K562 (cell line): ENCODE measurements around the gene PTPRR. TPM values are rescaled to one million over a fixed set of nuclear protein-coding genes. Genes with fewer than 3 reads are reported as not detected.

Experiments
- ATAC-seq: fragments of 200-7000 bp; cut with Tn5 transposase; 3 replicates; pipeline ENCODE4 v1.9.1; 2020; ENCODE audit warnings: moderate library complexity
- BruUV-seq: library from RNA; stranded (reverse); fragments of 400-500 nt; replicated peaks from 2 replicates; lab custom pipeline; 2021; lab: Mats Ljungman, UMichigan
- CTCF ChIA-PET: fragments of 300-600 bp; formaldehyde crosslinking; extraction: SDS; loops from one replicate; lab custom pipeline; 2021; ENCODE audit warnings: low intra/inter-chr PET ratio; lab: Yijun Ruan, JAX
- POLR2A ChIA-PET: fragments of 300-600, 350-650 bp; sonication (Branson Sonifier 250); formaldehyde crosslinking; extraction: SDS; loops from one replicate; lab custom pipeline; 2021; ENCODE audit warnings: antibody characterized with exemption, inconsistent platforms; lab: Yijun Ruan, JAX
- DNase-seq, 4 experiments: peaks; one replicate each; pipeline versions ENCODE4 v3.0.0 to v3.0.0-alpha.2; 2011 to 2018; ENCODE audit warnings: low spot score in 3 of 4, mixed read lengths in 3 of 4; ENCODE audit errors: extremely low read depth in 1 of 4
- FAIRE-seq: peaks from 2 replicates; lab custom pipeline; 2011; peaks lifted over from hg19 to GRCh38; lab: Jason Lieb, UNC
- H2AFZ ChIP-seq: 2 replicates; pipeline ENCODE4 v1.6.0; 2011; ENCODE audit warnings: low read depth, low read length, control low read depth, inconsistent platforms
- H3K27ac ChIP-seq: fragments of 200-600 bp; 3 replicates; pipeline ENCODE4 v1.8.0; 2011; ENCODE audit warnings: low read depth, mild to moderate bottlenecking, control low read depth, inconsistent platforms, low read length, moderate library complexity, mixed read lengths; ENCODE audit errors: extremely low read depth
- H3K27me3 ChIP-seq, 2 experiments: fragments of 300-600 bp in 1 of 2; 2 replicates in 1 of 2; 3 replicates in 1 of 2; pipeline versions ENCODE4 v1.6.0 to v1.8.0; 2011; ENCODE audit warnings: inconsistent platforms in 2 of 2, low read length in 2 of 2, mild to moderate bottlenecking in 1 of 2, mixed read lengths in 1 of 2, moderate library complexity in 1 of 2; ENCODE audit not compliant: control insufficient read depth in 2 of 2, insufficient read depth in 2 of 2
- H3K36me3 ChIP-seq: fragments of 300-600 bp; 3 replicates; pipeline ENCODE4 v1.8.0; 2011; ENCODE audit warnings: mild to moderate bottlenecking, low read length, inconsistent platforms; ENCODE audit not compliant: control insufficient read depth, insufficient read depth
- H3K4me1 ChIP-seq, 2 experiments: fragments of 200-600 bp in 1 of 2; replicated peaks in 1 of 2; 2 replicates in 1 of 2; 3 replicates in 1 of 2; pipeline versions ENCODE4 v1.5.1 to v1.8.0; 2011; ENCODE audit warnings: inconsistent platforms in 2 of 2, low read length in 2 of 2, mild to moderate bottlenecking in 1 of 2, mixed read lengths in 1 of 2, moderate library complexity in 1 of 2; ENCODE audit not compliant: control insufficient read depth in 2 of 2, insufficient read depth in 2 of 2
- H3K4me2 ChIP-seq: 2 replicates; pipeline ENCODE4 v1.6.1; 2011; ENCODE audit warnings: low read length, control low read depth, inconsistent platforms, mixed read lengths; ENCODE audit not compliant: insufficient read depth
- H3K4me3 ChIP-seq: fragments of 200-600 bp; sonication (generic), shearing (Covaris generic); 2 replicates; pipeline ENCODE4 v1.5.1; 2016; ENCODE audit warnings: control low read depth, inconsistent platforms
- H3K79me2 ChIP-seq: fragments of 200-600 bp; 3 replicates; pipeline ENCODE4 v1.8.0; 2011; ENCODE audit warnings: low read length, inconsistent platforms; ENCODE audit not compliant: control insufficient read depth, insufficient read depth
- H3K9ac ChIP-seq, 2 experiments: 2 replicates each; pipeline versions ENCODE4 v1.6.0 to v1.6.1; 2011; ENCODE audit warnings: low read depth in 2 of 2, low read length in 2 of 2, control low read depth in 1 of 2, inconsistent platforms in 1 of 2, mild to moderate bottlenecking in 1 of 2, mixed read lengths in 1 of 2; ENCODE audit not compliant: insufficient read depth in 1 of 2
- H3K9me1 ChIP-seq: one replicate; pipeline ENCODE4 v1.6.0; 2011; ENCODE audit warnings: inconsistent platforms, mild to moderate bottlenecking, low read length, moderate library complexity; ENCODE audit not compliant: control insufficient read depth, insufficient read depth
- H3K9me3 ChIP-seq: replicated peaks from 2 replicates; pipeline ENCODE4 v1.5.1; 2011; ENCODE audit warnings: low read depth, low read length, inconsistent platforms; ENCODE audit not compliant: control insufficient read depth, insufficient read depth
- H4K20me1 ChIP-seq: replicated peaks from 2 replicates; pipeline ENCODE4 v1.6.1; 2011; ENCODE audit warnings: low read length, inconsistent platforms, mixed read lengths; ENCODE audit not compliant: control insufficient read depth, insufficient read depth
- DDX20 ChIP-seq: fragments of 450-650 bp; IDR thresholded peaks from 2 replicates; pipeline ENCODE4 v1.6.1; 2016; ENCODE audit warnings: missing genetic modification characterization, low read depth, mild to moderate bottlenecking, missing compliant biosample characterization, moderate library complexity
- EP400 ChIP-seq: fragments of 450-650 bp; IDR thresholded peaks from 2 replicates; pipeline ENCODE4 v1.6.1; 2017; ENCODE audit warnings: antibody characterized with exemption, mild to moderate bottlenecking, moderate library complexity
- ESRRA ChIP-seq: fragments of 450-650 bp; IDR thresholded peaks from 2 replicates; pipeline ENCODE4 v1.6.1; 2014; ENCODE audit warnings: low read depth, mild to moderate bottlenecking, moderate library complexity, borderline replicate concordance
- NUFIP1 ChIP-seq: fragments of 450-650 bp; IDR thresholded peaks from 2 replicates; pipeline ENCODE4 v1.6.1; 2018; ENCODE audit not compliant: partially characterized antibody
- RBM22 ChIP-seq: fragments of 200-400 bp; formaldehyde crosslinking; IDR thresholded peaks from 2 replicates; pipeline ENCODE4 v1.6.1; 2018; ENCODE audit warnings: low read length, low read depth; ENCODE audit not compliant: poor library complexity, severe bottlenecking
- RFX7 ChIP-seq: fragments of 250-450 bp; sonication (Bioruptor Pico); IDR thresholded peaks from 2 replicates; pipeline ENCODE4 v1.5.1; 2021; ENCODE audit warnings: mild to moderate bottlenecking
- SIX5 ChIP-seq, 2 experiments: IDR thresholded peaks; 2 replicates each; pipeline ENCODE4 v1.6.1; 2011; ENCODE audit warnings: low read length in 2 of 2, borderline replicate concordance in 1 of 2, low read depth in 1 of 2, mild to moderate bottlenecking in 1 of 2, moderate library complexity in 1 of 2; ENCODE audit not compliant: insufficient read depth in 1 of 2
- TRIM28 ChIP-seq: fragments of 450-650 bp; IDR thresholded peaks from 2 replicates; pipeline ENCODE4 v1.6.1; 2017
- WGBS: fragments of 100-300 bp; shearing (Covaris generic); methylation state at CpG from one replicate; pipeline ENCODE4 v1.1.6; 2016; ENCODE audit warnings: low coverage, mixed read lengths; ENCODE audit not compliant: insufficient coverage; ENCODE audit errors: missing lambda C conversion rate; 5-methylcytosine and 5-hydroxymethylcytosine counted together
- in situ Hi-C: fragments of 300-500 bp; cut with MboI; formaldehyde crosslinking; loops from 4 replicates; pipeline ENCODE4 v1.15.0; 2018; ENCODE audit warnings: inconsistent platforms, mixed read lengths
- intact Hi-C: fragments of 100-400 bp; cut with micrococcal nuclease; formaldehyde crosslinking; loops from 2 replicates; pipeline ENCODE4 v1.14.2; 2022
- polyA plus RNA-seq, 8 experiments: library from polyadenylated mRNA; depleted of rRNA in 4 of 8; stranded (reverse) in 5 of 8; unstranded in 3 of 8; fragments of >200 nt; fragmentation: Nextera tagmentation in 2 of 8; fragmentation: Illumina TruSeq in 1 of 8; extraction: Ambion mirVana in 2 of 8; extraction: Trizol in 1 of 8; gene quantifications; 2 replicates each; pipeline versions ENCODE4 v1.2.1 to v1.2.3, GENCODE V29; 2011 to 2014; ENCODE audit warnings: inconsistent platforms in 1 of 8, missing spikeins in 1 of 8
- total RNA-seq, 7 experiments: library from RNA; depleted of rRNA in 6 of 7; stranded (reverse); fragments of >200 nt in 6 of 7; fragmentation: Illumina TruSeq in 2 of 7; extraction: Trizol in 2 of 7; gene quantifications; 2 replicates each; pipeline versions ENCODE4 v1.2.1 to v1.2.3, GENCODE V29; 2011 to 2021; ENCODE audit warnings: low replicate concordance in 1 of 7
- TF ChIP-seq, protein P1 (sequence below): fragments of 450-650 bp; formaldehyde crosslinking; IDR thresholded peaks from 2 replicates; pipeline ENCODE4 v1.4.0; 2020; ENCODE audit warnings: mild to moderate bottlenecking, moderate library complexity

PTPRR gene
- total and polyA plus RNA-seq, 9 of the 15 experiments (the other 6 are each of a cell fraction or from before 2014, with no cell fraction given) = 6.6 to 41.7 (median 12.3) TPM

DNA sequence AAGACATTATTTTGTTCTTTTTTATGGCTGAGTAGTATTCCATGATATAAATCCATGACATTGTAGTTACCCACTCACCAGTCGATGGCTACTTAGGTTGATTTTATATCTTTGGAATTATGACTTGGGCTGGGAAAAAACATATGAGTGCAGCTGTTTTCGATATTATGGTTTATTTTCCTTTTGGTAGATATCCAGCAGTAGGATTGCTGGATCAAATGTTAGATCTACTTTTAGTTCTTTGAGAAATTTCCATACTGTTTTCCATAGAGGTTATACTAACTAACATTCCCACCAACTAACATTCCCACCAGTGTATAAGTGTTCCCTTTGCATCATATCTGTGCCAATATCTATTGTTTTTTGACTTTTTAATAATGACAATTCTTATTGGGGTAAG, 29.9 kb upstream of the PTPRR start:
- H3K9me1 ChIP-seq = no peaks in the 10 kb centered on the region
- CTCF ChIA-PET = no interaction called here
- no peaks in the 10 kb centered on the region for H3K36me3 ChIP-seq
- no TSS peak for BruUV-seq
- no peak overlapping the region for H3K4me3 ChIP-seq
- FAIRE-seq (no peak), ATAC-seq (no peak), DNase-seq (no peak)
- POLR2A ChIA-PET = no interaction called here
- no peak overlapping the region for H3K4me2 ChIP-seq
- H3K79me2 ChIP-seq = no peaks in the 10 kb centered on the region
- intact Hi-C loops = no loop called here
- in situ Hi-C loops = no loop called here
- no peaks in the 10 kb centered on the region for H4K20me1 ChIP-seq
- no peak overlapping the region for H3K27ac ChIP-seq
- H3K9me3 ChIP-seq = no peaks in the 10 kb centered on the region
- no peak for TF ChIP-seq ESRRA
- TF ChIP-seq DDX20 (tag) = no peak
- TF ChIP-seq NUFIP1 = no peak
- no peak for TF ChIP-seq TRIM28
- TF ChIP-seq, protein P1, sequence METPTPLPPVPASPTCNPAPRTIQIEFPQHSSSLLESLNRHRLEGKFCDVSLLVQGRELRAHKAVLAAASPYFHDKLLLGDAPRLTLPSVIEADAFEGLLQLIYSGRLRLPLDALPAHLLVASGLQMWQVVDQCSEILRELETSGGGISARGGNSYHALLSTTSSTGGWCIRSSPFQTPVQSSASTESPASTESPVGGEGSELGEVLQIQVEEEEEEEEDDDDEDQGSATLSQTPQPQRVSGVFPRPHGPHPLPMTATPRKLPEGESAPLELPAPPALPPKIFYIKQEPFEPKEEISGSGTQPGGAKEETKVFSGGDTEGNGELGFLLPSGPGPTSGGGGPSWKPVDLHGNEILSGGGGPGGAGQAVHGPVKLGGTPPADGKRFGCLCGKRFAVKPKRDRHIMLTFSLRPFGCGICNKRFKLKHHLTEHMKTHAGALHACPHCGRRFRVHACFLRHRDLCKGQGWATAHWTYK (CRISPR knock-in tag) = no peak
- TF ChIP-seq EP400 = no peak
- TF ChIP-seq RFX7 (CRISPR knock-in tag) = no peak
- TF ChIP-seq SIX5 (IDR thresholded peaks at IDR 0.05; ENCODE audit: borderline replicate concordance in 1 of 2, insufficient read depth in 1 of 2, low read depth in 1 of 2, low read length in 2 of 2) = no peak
- TF ChIP-seq RBM22 = no peak
- 0% methylated on average over 2 of the region's 2 CpGs for WGBS
- H2AFZ ChIP-seq = no peak overlapping the region
- H3K27me3 ChIP-seq = no peaks in the 10 kb centered on the region
- H3K9ac ChIP-seq = no peak overlapping the region
- H3K4me1 ChIP-seq = no peaks in the 10 kb centered on the region
